IMR-90 (cell line): ENCODE data around the gene TSPAN4.
A peak's percentile ranks its signal among the peaks of the same experiment; 100 is the strongest.

ENCODE experiments used
- POLR2A ChIP-seq: IDR thresholded peaks from 2 replicates; pipeline ENCODE4 v1.6.1; 2012; ENCODE audit warnings: mild to moderate bottlenecking, low read depth, low read length
- TF ChIP-seq, protein P1 (sequence below): conservative IDR thresholded peaks from 2 replicates; pipeline ENCODE4 v1.5.1; 2012; ENCODE audit warnings: mild to moderate bottlenecking, low read depth, low read length, improper control_type of control experiment
- TF ChIP-seq, protein P2 (sequence below): fragments of 150-350 bp; IDR thresholded peaks from 2 replicates; pipeline ENCODE4 v1.6.1; 2016; ENCODE audit warnings: low read depth, mild to moderate bottlenecking, low read length, moderate library complexity, borderline replicate concordance
- TF ChIP-seq, protein P3 (sequence below): fragments of 150-350 bp; IDR thresholded peaks from 2 replicates; pipeline ENCODE4 v1.6.1; 2017; ENCODE audit warnings: mild to moderate bottlenecking, antibody characterized with exemption, low read length, low read depth

DNA sequence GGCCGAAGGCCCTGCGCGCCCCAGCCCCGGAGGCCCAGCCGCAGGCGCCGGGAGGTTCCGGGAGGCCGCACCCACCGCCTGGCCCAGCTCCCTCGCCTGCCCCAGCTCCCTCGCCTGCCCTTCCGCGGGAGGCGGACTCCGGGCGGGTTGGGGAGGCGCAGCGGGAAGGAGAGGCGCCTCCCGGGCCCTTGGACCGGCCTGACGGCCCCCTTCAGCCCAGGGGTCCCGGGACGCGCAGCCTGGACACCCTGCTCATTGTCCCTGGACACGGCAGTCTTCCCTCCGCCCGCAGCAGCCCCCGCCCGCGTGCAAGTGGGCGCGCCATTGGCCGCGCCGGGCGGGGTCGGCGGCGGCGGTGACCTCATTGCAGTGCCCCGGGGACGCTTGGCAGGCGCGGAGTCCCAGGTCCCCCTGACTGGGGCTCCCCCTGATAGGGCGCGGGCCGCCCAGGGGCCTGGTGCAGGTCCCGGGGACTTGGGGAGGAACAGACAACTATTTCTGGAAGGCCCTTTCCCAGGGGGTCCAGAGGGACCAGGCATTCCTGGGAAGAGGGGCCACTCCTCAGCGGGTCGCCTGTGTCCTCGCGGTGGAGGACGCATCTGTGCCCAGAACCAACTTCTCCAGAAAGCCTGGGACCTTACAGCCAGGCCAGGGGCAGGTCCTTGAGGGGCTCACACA, 9.4 kb upstream of the TSPAN4 start:
- TF ChIP-seq POLR2A = peak; percentile 73
- TF ChIP-seq, protein P1, sequence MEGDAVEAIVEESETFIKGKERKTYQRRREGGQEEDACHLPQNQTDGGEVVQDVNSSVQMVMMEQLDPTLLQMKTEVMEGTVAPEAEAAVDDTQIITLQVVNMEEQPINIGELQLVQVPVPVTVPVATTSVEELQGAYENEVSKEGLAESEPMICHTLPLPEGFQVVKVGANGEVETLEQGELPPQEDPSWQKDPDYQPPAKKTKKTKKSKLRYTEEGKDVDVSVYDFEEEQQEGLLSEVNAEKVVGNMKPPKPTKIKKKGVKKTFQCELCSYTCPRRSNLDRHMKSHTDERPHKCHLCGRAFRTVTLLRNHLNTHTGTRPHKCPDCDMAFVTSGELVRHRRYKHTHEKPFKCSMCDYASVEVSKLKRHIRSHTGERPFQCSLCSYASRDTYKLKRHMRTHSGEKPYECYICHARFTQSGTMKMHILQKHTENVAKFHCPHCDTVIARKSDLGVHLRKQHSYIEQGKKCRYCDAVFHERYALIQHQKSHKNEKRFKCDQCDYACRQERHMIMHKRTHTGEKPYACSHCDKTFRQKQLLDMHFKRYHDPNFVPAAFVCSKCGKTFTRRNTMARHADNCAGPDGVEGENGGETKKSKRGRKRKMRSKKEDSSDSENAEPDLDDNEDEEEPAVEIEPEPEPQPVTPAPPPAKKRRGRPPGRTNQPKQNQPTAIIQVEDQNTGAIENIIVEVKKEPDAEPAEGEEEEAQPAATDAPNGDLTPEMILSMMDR = no peak
- TF ChIP-seq, protein P2, sequence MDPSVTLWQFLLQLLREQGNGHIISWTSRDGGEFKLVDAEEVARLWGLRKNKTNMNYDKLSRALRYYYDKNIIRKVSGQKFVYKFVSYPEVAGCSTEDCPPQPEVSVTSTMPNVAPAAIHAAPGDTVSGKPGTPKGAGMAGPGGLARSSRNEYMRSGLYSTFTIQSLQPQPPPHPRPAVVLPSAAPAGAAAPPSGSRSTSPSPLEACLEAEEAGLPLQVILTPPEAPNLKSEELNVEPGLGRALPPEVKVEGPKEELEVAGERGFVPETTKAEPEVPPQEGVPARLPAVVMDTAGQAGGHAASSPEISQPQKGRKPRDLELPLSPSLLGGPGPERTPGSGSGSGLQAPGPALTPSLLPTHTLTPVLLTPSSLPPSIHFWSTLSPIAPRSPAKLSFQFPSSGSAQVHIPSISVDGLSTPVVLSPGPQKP = no peak
- TF ChIP-seq, protein P3, sequence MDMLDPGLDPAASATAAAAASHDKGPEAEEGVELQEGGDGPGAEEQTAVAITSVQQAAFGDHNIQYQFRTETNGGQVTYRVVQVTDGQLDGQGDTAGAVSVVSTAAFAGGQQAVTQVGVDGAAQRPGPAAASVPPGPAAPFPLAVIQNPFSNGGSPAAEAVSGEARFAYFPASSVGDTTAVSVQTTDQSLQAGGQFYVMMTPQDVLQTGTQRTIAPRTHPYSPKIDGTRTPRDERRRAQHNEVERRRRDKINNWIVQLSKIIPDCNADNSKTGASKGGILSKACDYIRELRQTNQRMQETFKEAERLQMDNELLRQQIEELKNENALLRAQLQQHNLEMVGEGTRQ = no peak
